Motor neuron (in vitro differentiated cells): ENCODE results near the gene HIGD1C. TPM values are rescaled to one million over a fixed set of nuclear protein-coding genes. Genes with fewer than 3 reads are reported as not detected.
"Not testable (repeated sequence)": the region's sequence is repeated elsewhere in the genome, so short reads cannot be mapped to it uniquely, and the experiment has no call there.

Source experiments
- ATAC-seq, 8 experiments: fragments of 200-7000 bp; cut with Tn5 transposase; replicated peaks in 6 of 8; 2 replicates each; pipeline ENCODE4 v1.8.0; 2021; ENCODE audit warnings: mild to moderate bottlenecking in 8 of 8, moderate library complexity in 8 of 8
- H3K27ac ChIP-seq, 2 donors: fragments of 250-450 bp; sonication (Bioruptor Pico); 2 replicates each; pipeline ENCODE4 v1.9.0; 2021; ENCODE audit warnings: antibody characterized with exemption in 2 of 2, mild to moderate bottlenecking in 2 of 2, moderate library complexity in 1 of 2
- H3K4me1 ChIP-seq, 2 donors: fragments of 250-450 bp; sonication (Bioruptor Pico); replicated peaks in 1 of 2; 2 replicates each; pipeline ENCODE4 v1.6.1; 2021; ENCODE audit warnings: antibody characterized with exemption in 2 of 2, mild to moderate bottlenecking in 2 of 2, moderate library complexity in 1 of 2
- H3K4me3 ChIP-seq, 5 donors: fragments of 250-450 bp; sonication (Bioruptor Pico); 2 replicates each; pipeline ENCODE4 v1.9.0; 2021; ENCODE audit warnings: antibody characterized with exemption in 5 of 5, mild to moderate bottlenecking in 5 of 5, moderate library complexity in 4 of 5
- WGBS, 10 experiments: fragments of 450-650 bp; shearing (Covaris generic); methylation state at CpG; one replicate each; pipeline ENCODE4 v1.0.0; 2022; 5-methylcytosine and 5-hydroxymethylcytosine counted together
- in situ Hi-C, 9 experiments: fragments of 400-800 bp; cut with MboI; loops; one replicate each; pipeline ENCODE4 v1.15.0; 2021; ENCODE audit warnings: low sequenced_read_pairs in 9 of 9, low pct_unique_long_range_greater_than_20kb in 2 of 9; ENCODE audit not compliant: unreplicated experiment in 9 of 9
- total RNA-seq, 8 experiments: library from RNA; unstranded; fragments of 300-600 nt; gene quantifications; 2 replicates each; pipeline versions ENCODE4 v1.2.3 to v1.2.4, GENCODE V29; 2022

The HIGD1C gene
- total RNA-seq, 8 experiments from 2014 or later, result not detected

- H3K27ac ChIP-seq, result no peak overlapping the region
- in situ Hi-C loops, result no loop called here
- 50 to 97% (median 85%) methylated on average over 1 to 6 of the region's 9 CpGs for WGBS, 10 experiments
- H3K4me1 ChIP-seq, result no peaks in the 10 kb centered on the region
- H3K4me3 ChIP-seq, result no peak overlapping the region
- ATAC-seq, result no peak
Measured at GRCh38 chr12:50936821-50937530, 15.4 kb upstream of the HIGD1C start.

GRCh38 chr12:50937653-50938052 is 14.7 kb upstream of the HIGD1C start:
- Histone ChIP-seq H3K4me3 (no peak overlapping the region), H3K4me1 (no peaks in the 10 kb centered on the region), H3K27ac (no peak overlapping the region)
- in situ Hi-C loops, result no loop called here
- ATAC-seq, result no peak
- 100% methylated on average over 1 of the region's 1 CpG; no CpG with 5 or more reads in 9 of the 10 experiments for WGBS, 10 experiments

GRCh38 chr12:50947933-50948626 is 4.3 kb upstream of the HIGD1C start:
- in situ Hi-C loops, result no loop called here
- H3K27ac ChIP-seq, result no peak overlapping the region
- WGBS, 10 experiments, result 94 to 100% (median 100%) methylated on average over 1 to 3 of the region's 3 CpGs; no CpG with 5 or more reads in 4 of the 10 experiments
- H3K4me1 ChIP-seq, result no peaks in the 10 kb centered on the region
- ATAC-seq, result no peak
- no peak overlapping the region for H3K4me3 ChIP-seq

GRCh38 chr12:50948798-50949197 is 3.5 kb upstream of the HIGD1C start:
- H3K4me1 ChIP-seq, result no peaks in the 10 kb centered on the region
- ATAC-seq, result no peak
- H3K4me3 ChIP-seq, result no peak overlapping the region
- in situ Hi-C loops, result no loop called here
- WGBS, 10 experiments, result 20 to 100% (median 80%) methylated on average over 1 of the region's 4 CpGs; no CpG with 5 or more reads in 4 of the 10 experiments
- H3K27ac ChIP-seq, result no peak overlapping the region

- Histone ChIP-seq H3K27ac (no peak overlapping the region), H3K4me1 (no peaks in the 10 kb centered on the region), H3K4me3 (no peak overlapping the region)
- ATAC-seq, result no peak
- in situ Hi-C loops, result loop anchor here in 1 of 9 experiments (25.0 kb wide), 1 partner anchor 113 kb away; the partner anchor contains the start of gene TMPRSS12
- 57 to 100% (median 88%) methylated on average over 1 to 2 of the region's 4 CpGs; no CpG with 5 or more reads in 2 of the 10 experiments for WGBS, 10 experiments
Measured at GRCh38 chr12:50949801-50950302, 2.5 kb upstream of the HIGD1C start.

- H3K27ac ChIP-seq, result no peak overlapping the region
- H3K4me1 ChIP-seq, result no peaks in the 10 kb centered on the region
- ATAC-seq, result no peak
- no peak overlapping the region for H3K4me3 ChIP-seq
- WGBS, 10 experiments, result 30 to 100% (median 85%) methylated on average over 1 to 2 of the region's 2 CpGs
- in situ Hi-C loops, result loop anchor here in 1 of 9 experiments (25.0 kb wide), 1 partner anchor 114 kb away; the partner anchor contains the start of gene TMPRSS12
Measured at GRCh38 chr12:50951112-50951511, 1.2 kb upstream of the HIGD1C start.

- in situ Hi-C loops, result loop anchor here in 1 of 9 experiments (25.0 kb wide), 1 partner anchor 116 kb away; the partner anchor contains the start of gene TMPRSS12
- no peak for ATAC-seq
- Histone ChIP-seq H3K4me1 (no peaks in the 10 kb centered on the region), H3K27ac (no peak overlapping the region), H3K4me3 (no peak overlapping the region)
- 17 to 98% (median 67%) methylated on average over 1 to 7 of the region's 7 CpGs; no CpG with 5 or more reads in 3 of the 10 experiments for WGBS, 10 experiments
Measured at GRCh38 chr12:50953047-50953446, 703 bp downstream of the HIGD1C start.

- 80 to 100% (median 96%) methylated on average over 1 to 2 of the region's 2 CpGs; no CpG with 5 or more reads in 4 of the 10 experiments for WGBS, 10 experiments
- not testable (repeated sequence) for H3K4me3 ChIP-seq, H3K27ac ChIP-seq, H3K4me1 ChIP-seq, ATAC-seq
- in situ Hi-C loops, result loop anchor here in 1 of 9 experiments (25.0 kb wide), 1 partner anchor 117 kb away; the partner anchor contains the start of gene TMPRSS12
Measured at GRCh38 chr12:50954789-50955188, 2.4 kb downstream of the HIGD1C start.

- in situ Hi-C loops, result loop anchor here in 1 of 9 experiments (25.0 kb wide), 1 partner anchor 118 kb away; the partner anchor contains the start of gene TMPRSS12
- H3K27ac ChIP-seq, result no peak overlapping the region
- no peaks in the 10 kb centered on the region for H3K4me1 ChIP-seq
- 62 to 100% (median 100%) methylated on average over 1 of the region's 1 CpG; no CpG with 5 or more reads in 1 of the 10 experiments for WGBS, 10 experiments
- no peak overlapping the region for H3K4me3 ChIP-seq
- ATAC-seq, result no peak
Measured at GRCh38 chr12:50955288-50955687, 2.9 kb downstream of the HIGD1C start.

GRCh38 chr12:50955697-50956096 is 3.4 kb downstream of the HIGD1C start:
- no peaks in the 10 kb centered on the region for H3K4me1 ChIP-seq
- no peak for ATAC-seq
- no peak overlapping the region for H3K4me3 ChIP-seq
- H3K27ac ChIP-seq, result no peak overlapping the region
- 17 to 85% (median 54%) methylated on average over 1 to 2 of the region's 2 CpGs for WGBS, 10 experiments
- in situ Hi-C loops, result loop anchor here in 1 of 9 experiments (25.0 kb wide), 1 partner anchor 118 kb away; the partner anchor contains the start of gene TMPRSS12

- Histone ChIP-seq H3K4me1 (no peaks in the 10 kb centered on the region), H3K4me3 (no peak overlapping the region), H3K27ac (no peak overlapping the region)
- ATAC-seq, result no peak
- in situ Hi-C loops, result loop anchor here in 1 of 9 experiments (25.0 kb wide), 1 partner anchor 123 kb away; the partner anchor contains the start of gene TMPRSS12
Measured at GRCh38 chr12:50960130-50960529, 7.8 kb downstream of the HIGD1C start.

- H3K4me1 ChIP-seq, result no peaks in the 10 kb centered on the region
- no peak overlapping the region for H3K27ac ChIP-seq
- no peak overlapping the region for H3K4me3 ChIP-seq
- in situ Hi-C loops, result loop anchor here in 1 of 9 experiments (25.0 kb wide), 1 partner anchor 124 kb away; the partner anchor contains the start of gene TMPRSS12
- peak in 1 of 8 experiments; percentile 68 for ATAC-seq
- whole genome bisulfite sequencing, 10 experiments, result 80 to 100% (median 93%) methylated on average over 1 to 4 of the region's 4 CpGs; no CpG with 5 or more reads in 2 of the 10 experiments
Measured at GRCh38 chr12:50961708-50962107, 9.4 kb downstream of the HIGD1C start.

- no peak overlapping the region for H3K27ac ChIP-seq
- no peak for ATAC-seq
- in situ Hi-C loops, result loop anchor here in 1 of 9 experiments (25.0 kb wide), 1 partner anchor 127 kb away; the partner anchor contains the start of gene TMPRSS12
- no peak overlapping the region for H3K4me3 ChIP-seq
- WGBS, 10 experiments, result 78 to 89% (median 80%) methylated on average over 1 of the region's 1 CpG; no CpG with 5 or more reads in 6 of the 10 experiments
- no peaks in the 10 kb centered on the region for H3K4me1 ChIP-seq
Measured at GRCh38 chr12:50964432-50964831, 12.1 kb downstream of the HIGD1C start.
